ENCODE results near the gene PAX2.

Gene PAX2

DNA sequence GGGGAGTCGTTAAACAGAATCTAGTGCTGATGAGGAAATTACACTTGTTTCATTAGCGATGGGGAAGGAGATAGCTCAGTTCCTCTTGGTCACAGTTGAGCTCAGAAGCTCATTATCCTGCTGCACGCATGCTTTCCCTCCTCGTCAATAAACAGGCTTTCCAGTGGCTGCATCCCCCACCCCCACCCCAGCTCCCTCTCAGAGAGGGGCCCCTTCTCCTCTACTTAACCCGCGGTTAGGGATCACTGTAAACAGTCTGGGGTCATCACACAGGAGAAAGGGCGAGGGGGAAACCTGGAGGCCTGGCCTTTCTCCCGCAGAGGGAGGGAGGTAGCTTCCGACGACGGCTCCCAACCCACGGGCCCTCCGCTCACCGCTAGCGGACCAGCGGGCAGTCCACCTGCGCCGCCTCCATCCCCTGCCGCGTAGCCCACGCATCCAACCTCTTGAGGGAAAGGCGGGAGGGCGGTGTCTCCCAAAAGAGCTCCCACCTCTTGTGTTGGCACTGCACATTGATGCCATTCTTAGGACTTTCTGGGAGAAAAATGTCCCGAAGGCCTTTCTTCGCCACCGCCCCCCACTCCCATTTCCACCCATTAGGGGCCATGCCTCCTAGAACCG, 80.8 kb downstream of the PAX2 start:
- DNase-seq, result peak; percentile 12

GRCh38 chr10:100826661-100826982, 81.2 kb downstream of the PAX2 start:
- DNase-seq, result no peak

DNA sequence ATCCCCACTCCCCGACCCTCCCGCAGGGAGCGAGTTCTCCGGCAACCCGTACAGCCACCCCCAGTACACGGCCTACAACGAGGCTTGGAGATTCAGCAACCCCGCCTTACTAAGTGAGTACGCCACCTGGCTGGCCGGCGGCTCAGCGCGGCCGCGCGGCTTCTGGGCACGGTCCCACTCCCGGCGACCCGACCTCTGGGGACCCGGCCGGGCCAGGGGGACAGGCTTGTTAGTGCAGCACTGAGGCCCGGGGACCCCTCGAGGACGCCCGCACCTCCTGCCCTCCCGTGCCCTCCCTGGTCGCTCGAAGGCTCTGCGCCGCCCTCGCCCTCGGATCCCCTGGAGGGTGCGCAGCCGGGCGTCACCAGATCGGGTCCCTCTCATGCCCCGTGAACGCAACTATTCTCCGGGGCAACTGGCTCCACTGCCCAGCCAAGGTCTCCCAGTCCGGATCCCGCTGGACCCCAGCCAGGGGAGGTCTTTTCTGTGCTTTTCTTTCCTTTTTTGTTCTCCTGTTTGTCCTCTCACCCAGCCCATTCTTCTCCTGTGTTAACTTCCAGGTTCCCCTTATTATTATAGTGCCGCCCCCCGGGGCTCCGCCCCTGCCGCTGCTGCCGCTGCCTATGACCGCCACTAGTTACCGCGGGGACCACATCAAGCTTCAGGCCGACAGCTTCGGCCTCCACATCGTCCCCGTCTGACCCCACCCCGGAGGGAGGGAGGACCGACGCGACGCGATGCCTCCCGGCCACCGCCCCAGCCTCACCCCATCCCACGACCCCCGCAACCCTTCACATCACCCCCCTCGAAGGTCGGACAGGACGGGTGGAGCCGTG, 81.8 kb downstream of the PAX2 start:
- DNase-seq, result peak; percentile 43

GRCh38 chr10:100827819-100828737, 82.7 kb downstream of the PAX2 start:
- peak; percentile 56 for DNase-seq

DNA sequence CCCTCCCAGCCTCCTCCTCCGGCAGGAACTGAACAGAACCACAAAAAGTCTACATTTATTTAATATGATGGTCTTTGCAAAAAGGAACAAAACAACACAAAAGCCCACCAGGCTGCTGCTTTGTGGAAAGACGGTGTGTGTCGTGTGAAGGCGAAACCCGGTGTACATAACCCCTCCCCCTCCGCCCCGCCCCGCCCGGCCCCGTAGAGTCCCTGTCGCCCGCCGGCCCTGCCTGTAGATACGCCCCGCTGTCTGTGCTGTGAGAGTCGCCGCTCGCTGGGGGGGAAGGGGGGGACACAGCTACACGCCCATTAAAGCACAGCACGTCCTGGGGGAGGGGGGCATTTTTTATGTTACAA, 83.3 kb downstream of the PAX2 start:
- DNase-seq, result peak; percentile 16

DNA sequence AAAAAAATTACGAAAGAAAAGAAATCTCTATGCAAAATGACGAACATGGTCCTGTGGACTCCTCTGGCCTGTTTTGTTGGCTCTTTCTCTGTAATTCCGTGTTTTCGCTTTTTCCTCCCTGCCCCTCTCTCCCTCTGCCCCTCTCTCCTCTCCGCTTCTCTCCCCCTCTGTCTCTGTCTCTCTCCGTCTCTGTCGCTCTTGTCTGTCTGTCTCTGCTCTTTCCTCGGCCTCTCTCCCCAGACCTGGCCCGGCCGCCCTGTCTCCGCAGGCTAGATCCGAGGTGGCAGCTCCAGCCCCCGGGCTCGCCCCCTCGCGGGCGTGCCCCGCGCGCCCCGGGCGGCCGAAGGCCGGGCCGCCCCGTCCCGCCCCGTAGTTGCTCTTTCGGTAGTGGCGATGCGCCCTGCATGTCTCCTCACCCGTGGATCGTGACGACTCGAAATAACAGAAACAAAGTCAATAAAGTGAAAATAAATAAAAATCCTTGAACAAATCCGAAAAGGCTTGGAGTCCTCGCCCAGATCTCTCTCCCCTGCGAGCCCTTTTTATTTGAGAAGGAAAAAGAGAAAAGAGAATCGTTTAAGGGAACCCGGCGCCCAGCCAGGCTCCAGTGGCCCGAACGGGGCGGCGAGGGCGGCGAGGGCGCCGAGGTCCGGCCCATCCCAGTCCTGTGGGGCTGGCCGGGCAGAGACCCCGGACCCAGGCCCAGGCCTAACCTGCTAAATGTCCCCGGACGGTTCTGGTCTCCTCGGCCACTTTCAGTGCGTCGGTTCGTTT, 83.9 kb downstream of the PAX2 start:
- DNase-seq, result no peak

DNA sequence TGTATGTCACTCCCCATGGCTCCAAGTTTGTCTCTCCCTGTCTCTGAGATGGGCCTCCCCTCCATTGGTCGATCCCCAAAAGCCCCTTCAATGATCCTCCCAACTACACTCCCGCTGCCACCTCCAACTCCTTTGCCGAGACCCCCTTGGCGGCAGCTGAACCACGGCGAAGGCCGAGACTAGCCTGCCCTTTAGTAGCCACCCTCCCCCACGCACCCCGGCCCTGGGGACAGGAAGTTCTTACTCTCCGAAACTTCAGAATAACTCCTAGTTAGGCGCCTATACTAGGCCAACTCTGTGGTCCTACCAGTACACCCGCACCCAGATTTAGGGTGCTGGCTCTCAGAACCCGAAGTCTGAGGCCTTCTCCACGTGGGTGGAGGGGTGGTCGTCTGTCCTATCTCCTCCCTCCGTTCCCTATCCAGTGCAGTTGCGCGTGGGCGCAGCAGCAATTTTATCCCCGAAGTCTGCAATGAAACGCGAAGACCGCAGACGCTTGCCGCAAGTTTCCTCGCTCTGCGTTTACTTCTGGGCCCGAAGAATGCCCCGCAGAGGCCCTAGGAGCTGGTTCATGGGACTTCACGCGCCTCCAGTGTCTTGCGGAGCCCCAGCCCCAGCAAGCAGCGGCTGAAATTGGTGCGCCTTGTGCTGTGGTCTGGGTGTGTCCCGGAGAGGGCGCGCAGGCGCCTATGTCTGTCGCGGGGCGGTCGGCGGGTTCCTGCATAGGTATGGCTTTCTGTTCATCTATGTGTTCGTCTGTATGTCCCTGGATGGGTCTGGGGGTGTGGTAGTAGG, 84.7 kb downstream of the PAX2 start:
- no peak for DNase-seq

DNA sequence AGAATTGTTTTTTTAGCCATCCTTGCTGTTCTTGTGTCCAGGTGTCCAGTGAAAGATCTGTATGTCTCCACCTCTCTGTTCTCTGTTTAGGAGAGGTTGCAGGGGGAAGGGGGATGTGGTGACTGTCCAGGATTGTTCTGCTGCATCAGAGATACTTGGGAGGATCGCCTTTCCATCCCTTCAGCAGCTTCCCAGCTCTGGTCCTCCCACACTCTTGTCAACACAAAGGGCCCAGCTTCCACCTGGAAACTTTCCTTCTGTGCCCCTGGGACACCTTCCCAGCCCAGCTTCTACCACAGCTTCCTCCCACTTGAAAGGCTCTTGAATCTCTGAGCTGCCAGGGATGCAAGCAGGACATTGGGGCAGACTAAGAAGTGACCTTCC, 85.3 kb downstream of the PAX2 start:
- DNase-seq, result no peak

GRCh38 chr10:100831742-100832141, 86.4 kb downstream of the PAX2 start:
- no peak for DNase-seq

DNA sequence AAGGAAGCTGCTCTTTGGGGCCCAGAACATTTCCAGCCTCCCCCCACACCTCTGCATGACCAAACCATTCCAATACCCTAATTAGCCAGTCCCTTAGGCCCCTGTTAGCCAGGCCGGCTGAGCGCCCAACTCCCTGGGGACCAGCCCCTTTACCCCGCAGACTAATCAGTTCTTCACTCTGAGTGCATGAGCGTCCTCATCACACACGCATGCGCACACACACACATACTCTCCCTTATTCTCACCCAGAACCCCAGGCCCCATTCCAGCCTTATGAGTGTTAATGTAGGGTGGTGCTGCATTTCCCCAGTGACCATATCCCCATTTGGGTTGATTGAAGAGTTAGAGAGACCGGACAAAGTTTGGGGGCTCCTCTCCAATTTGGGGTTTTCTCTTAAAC, 90.4 kb downstream of the PAX2 start:
- DNase-seq, result no peak

DNA sequence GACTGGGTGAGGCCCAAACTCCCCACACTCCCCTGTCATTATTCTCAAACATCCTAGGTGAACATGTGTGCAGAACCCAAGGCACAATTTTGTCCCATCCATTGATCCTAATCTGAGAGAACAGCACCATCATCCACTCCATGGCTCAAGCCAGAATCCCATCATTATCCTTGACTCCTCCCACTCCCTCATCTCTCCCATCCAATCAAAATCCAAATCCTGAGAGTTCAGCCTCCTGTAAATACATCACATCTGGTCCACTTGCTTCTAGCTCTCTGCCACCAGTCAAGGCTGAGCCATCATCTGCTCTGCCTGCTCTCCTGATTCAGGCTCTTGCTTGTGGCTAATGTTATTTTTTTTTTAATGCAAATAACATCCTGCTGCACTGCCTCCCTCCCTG, 91.5 kb downstream of the PAX2 start:
- no peak for DNase-seq

DNA sequence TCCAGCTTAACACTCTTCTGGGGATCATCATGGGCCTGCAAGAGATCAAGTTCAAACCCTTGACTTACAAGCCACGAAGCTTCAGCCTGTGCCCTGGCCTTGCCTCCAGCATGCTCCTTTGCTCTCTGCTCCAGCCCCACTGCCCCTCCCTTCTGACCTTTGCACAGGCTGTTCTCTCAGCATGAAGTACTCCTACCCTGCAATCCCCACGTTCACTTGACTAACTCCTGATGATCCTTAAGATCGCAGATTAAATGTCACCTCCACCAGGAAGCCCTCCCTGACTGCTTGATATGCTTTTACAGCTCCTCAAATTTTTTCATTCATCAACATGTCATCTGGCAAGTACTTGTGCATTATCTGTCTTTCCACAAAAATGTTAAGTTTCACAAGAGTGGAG, 91.9 kb downstream of the PAX2 start:
- no peak for DNase-seq

- no peak for DNase-seq
Measured at GRCh38 chr10:100838986-100839385, 93.6 kb downstream of the PAX2 start.

DNA sequence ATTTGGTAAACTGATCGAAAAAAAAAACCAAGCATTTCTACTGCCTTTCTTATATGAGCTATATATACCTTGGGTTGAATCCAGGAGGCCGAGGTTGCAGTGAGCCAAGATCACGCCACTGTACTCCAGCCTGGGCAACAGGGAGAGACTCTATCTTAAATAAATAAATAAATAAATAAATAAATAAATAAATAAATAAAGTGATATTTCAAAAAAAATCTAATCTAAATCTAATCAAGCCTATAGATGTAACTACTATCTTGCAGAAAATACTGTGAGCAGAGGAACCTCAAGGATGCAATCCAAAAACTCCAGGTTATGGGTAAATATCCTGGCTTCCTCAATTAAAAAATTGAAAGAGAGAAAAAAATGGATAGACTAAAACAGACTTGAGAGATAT, 96.1 kb downstream of the PAX2 start:
- no peak for DNase-seq

- DNase-seq, result peak; percentile 6
Measured at GRCh38 chr10:100847440-100847839, 102.1 kb downstream of the PAX2 start.

DNA sequence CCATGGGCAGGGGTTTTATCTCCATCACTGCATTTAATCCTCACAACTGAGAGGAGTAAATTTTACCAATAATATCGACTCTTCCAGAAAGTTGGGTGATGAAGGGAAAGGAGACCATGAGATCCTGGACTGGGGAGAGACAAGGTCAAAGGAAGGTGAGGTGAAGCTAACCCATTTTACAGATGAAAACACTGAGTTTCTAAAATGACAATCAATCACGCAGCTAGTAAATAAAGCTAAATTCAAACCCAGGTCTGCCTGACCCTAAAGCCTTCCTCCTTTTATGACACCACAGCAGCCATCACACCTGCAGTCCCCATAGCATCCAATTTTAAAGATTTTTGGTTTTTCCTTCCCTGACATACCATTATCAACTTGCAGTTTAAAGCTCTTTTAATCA, 103.4 kb downstream of the PAX2 start:
- no peak for DNase-seq

- DNase-seq, result no peak
Measured at GRCh38 chr10:100858261-100858660, 112.9 kb downstream of the PAX2 start.

GRCh38 chr10:100858747-100859483, 113.5 kb downstream of the PAX2 start:
- no peak for DNase-seq

DNA sequence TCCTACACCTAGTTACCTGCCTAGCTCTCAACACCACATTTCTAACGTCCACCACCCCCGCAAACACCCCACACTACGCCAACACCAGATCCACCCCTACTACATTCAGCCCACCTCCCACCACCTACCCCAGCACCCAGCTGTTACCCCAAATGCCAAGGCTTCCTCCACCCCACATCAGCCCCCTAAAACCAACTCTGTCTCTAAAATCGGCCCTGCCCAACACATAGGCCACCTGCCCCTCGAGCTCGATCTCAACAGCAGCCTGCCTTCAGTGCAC, 114.0 kb downstream of the PAX2 start:
- no peak for DNase-seq

GRCh38 chr10:100863433-100863832, 118.1 kb downstream of the PAX2 start:
- no peak for DNase-seq

DNA sequence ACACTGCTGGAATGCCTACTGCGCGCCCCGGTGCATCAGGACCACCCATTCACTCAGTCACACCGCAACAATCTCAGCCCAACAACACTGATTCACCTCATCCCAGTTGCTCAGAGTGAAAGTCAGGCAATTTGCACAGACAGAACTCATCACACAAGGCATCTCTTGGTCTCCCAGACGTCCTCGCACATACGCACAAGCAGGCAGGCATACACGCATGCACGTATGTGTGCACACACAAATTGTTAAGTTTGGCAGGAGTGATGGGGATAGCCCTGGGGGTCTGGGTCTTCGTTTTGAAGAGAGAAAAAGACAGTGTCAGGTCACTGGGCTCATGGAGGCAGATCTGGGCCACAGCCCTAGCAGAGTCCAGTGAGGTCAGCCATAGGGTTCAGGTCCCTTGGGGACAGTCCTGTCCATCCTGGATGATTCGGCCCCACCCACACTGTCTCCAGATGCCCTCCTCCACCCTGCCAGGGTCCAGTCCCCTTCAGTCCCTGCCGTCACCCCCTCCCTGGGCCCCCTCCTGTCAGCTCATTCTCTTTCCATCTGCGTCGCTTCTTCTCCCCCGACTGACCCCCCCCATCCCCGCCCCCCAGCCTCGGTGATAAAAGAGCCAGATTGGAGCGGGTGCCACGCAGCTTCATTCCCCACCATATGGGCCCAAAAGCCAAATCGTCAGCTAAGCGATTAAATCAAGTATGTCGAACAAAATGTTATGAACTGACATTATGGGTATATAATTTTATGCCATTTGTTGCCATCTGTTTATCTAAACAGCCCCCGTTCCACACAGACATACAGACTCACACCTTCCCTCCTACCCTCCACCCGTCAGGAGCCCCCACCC, 118.9 kb downstream of the PAX2 start:
- DNase-seq, result no peak

Data from DMS53 (cell line).